Endodermal cell (in vitro differentiated cells): ENCODE measurements around the gene LGR6. TPM values are rescaled to one million over a fixed set of nuclear protein-coding genes. Genes with fewer than 3 reads are reported as not detected.

Source experiments
- DNase-seq: peaks from one replicate; pipeline ENCODE4 v3.0.0-alpha.2; 2017
- H3K27ac ChIP-seq: 2 replicates; pipeline ENCODE4 v1.5.1; 2013; ENCODE audit warnings: mild to moderate bottlenecking, low read depth, low read length, moderate library complexity
- H3K27me3 ChIP-seq: 2 replicates; pipeline ENCODE4 v1.6.1; 2013; ENCODE audit warnings: mild to moderate bottlenecking, low read length, moderate library complexity; ENCODE audit not compliant: insufficient read depth, control insufficient read depth, poor library complexity, severe bottlenecking
- H3K36me3 ChIP-seq: 2 replicates; pipeline ENCODE4 v1.7.0; 2013; ENCODE audit warnings: mild to moderate bottlenecking, low read length, moderate library complexity; ENCODE audit not compliant: control insufficient read depth, insufficient read depth
- H3K4me1 ChIP-seq: one replicate; pipeline ENCODE4 v1.7.0; 2013; ENCODE audit warnings: low read length; ENCODE audit not compliant: control insufficient read depth, insufficient read depth
- H3K4me3 ChIP-seq: 2 replicates; pipeline ENCODE4 v1.5.1; 2013; ENCODE audit warnings: mild to moderate bottlenecking, low read length, moderate library complexity
- H3K9ac ChIP-seq: 2 replicates; pipeline ENCODE4 v1.6.1; 2013; ENCODE audit warnings: mild to moderate bottlenecking, low read length, moderate library complexity; ENCODE audit not compliant: poor library complexity, severe bottlenecking; ENCODE audit errors: extremely low read depth
- H3K9me3 ChIP-seq: 2 replicates; pipeline ENCODE4 v1.6.1; 2013; ENCODE audit warnings: mild to moderate bottlenecking, low read length, moderate library complexity; ENCODE audit not compliant: control insufficient read depth
- H3K27ac Mint-ChIP-seq: 2 replicates; pipeline ENCODE4 v1.8.0; 2020; ENCODE audit warnings: mixed read lengths
- H3K27me3 Mint-ChIP-seq: 2 replicates; pipeline ENCODE4 v1.8.0; 2021; ENCODE audit warnings: mild to moderate bottlenecking, mixed read lengths; ENCODE audit not compliant: insufficient read depth
- H3K36me3 Mint-ChIP-seq: 2 replicates; pipeline ENCODE4 v1.8.0; 2020; ENCODE audit warnings: low read depth, mixed read lengths
- H3K4me1 Mint-ChIP-seq: 2 replicates; pipeline ENCODE4 v1.8.0; 2020; ENCODE audit warnings: mixed read lengths
- H3K4me3 Mint-ChIP-seq: 2 replicates; pipeline ENCODE4 v1.8.0; 2020; ENCODE audit warnings: mild to moderate bottlenecking, moderate library complexity, mixed read lengths
- H3K9me3 Mint-ChIP-seq: 2 replicates; pipeline ENCODE4 v1.8.0; 2020; ENCODE audit warnings: mild to moderate bottlenecking, mixed read lengths
- WGBS, 2 experiments: methylation state at CpG; one replicate each; pipeline versions ENCODE4 v1.1.5 to v1.1.7; 2013; ENCODE audit warnings: missing lambda C conversion rate in 2 of 2, mixed read lengths in 1 of 2; ENCODE audit not compliant: insufficient coverage in 1 of 2, insufficient read length in 1 of 2; 5-methylcytosine and 5-hydroxymethylcytosine counted together
- total RNA-seq, 2 donors: library from RNA; stranded (reverse); fragmentation: NEBNext Ultra II Directional in 1 of 2; extraction: Animal tissue kit (Norgen Biotek cat#: 25700) in 1 of 2; gene quantifications; 2 replicates in 1 of 2; 3 replicates in 1 of 2; pipeline ENCODE4 v1.2.1, GENCODE V29; 2021
- TF ChIP-seq, protein P1 (sequence below): fragments of 200-600 bp; sonication (generic); conservative IDR thresholded peaks from 2 replicates; pipeline ENCODE4 v1.5.0; 2021; ENCODE audit warnings: antibody characterized with exemption, mild to moderate bottlenecking

The LGR6 gene
- total RNA-seq, 2 donors from 2014 or later = 0.73 to 1.5 TPM

GRCh38 chr1:202249436-202249835, 55.8 kb downstream of the LGR6 start:
- Mint-ChIP-seq H3K4me3 (no peak overlapping the region), H3K4me1 (peaks cover 13% of the 10 kb centered on the region), H3K9me3 (no peaks in the 10 kb centered on the region), H3K36me3 (no peaks in the 10 kb centered on the region), H3K27me3 (peaks cover 1% of the 10 kb centered on the region), H3K27ac (no peak overlapping the region)
- peak; percentile 25 for DNase-seq
- WGBS, 2 experiments = 90 to 91% methylated on average over 5 to 6 of the region's 6 CpGs
- Histone ChIP-seq H3K9ac (no peak overlapping the region), H3K36me3 (no peaks in the 10 kb centered on the region), H3K27ac (no peak overlapping the region), H3K4me3 (no peak overlapping the region), H3K4me1 (peaks cover 3% of the 10 kb centered on the region), H3K9me3 (no peaks in the 10 kb centered on the region), H3K27me3 (no peaks in the 10 kb centered on the region)
- TF ChIP-seq, protein P1, sequence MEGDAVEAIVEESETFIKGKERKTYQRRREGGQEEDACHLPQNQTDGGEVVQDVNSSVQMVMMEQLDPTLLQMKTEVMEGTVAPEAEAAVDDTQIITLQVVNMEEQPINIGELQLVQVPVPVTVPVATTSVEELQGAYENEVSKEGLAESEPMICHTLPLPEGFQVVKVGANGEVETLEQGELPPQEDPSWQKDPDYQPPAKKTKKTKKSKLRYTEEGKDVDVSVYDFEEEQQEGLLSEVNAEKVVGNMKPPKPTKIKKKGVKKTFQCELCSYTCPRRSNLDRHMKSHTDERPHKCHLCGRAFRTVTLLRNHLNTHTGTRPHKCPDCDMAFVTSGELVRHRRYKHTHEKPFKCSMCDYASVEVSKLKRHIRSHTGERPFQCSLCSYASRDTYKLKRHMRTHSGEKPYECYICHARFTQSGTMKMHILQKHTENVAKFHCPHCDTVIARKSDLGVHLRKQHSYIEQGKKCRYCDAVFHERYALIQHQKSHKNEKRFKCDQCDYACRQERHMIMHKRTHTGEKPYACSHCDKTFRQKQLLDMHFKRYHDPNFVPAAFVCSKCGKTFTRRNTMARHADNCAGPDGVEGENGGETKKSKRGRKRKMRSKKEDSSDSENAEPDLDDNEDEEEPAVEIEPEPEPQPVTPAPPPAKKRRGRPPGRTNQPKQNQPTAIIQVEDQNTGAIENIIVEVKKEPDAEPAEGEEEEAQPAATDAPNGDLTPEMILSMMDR = no peak

- no peak overlapping the region for H3K27ac Mint-ChIP-seq
- Histone ChIP-seq H3K4me3 (no peak overlapping the region), H3K27me3 (no peaks in the 10 kb centered on the region), H3K36me3 (no peaks in the 10 kb centered on the region), H3K9me3 (no peaks in the 10 kb centered on the region), H3K4me1 (peaks cover 3% of the 10 kb centered on the region), H3K9ac (no peak overlapping the region), H3K27ac (no peak overlapping the region)
- H3K9me3 Mint-ChIP-seq = no peaks in the 10 kb centered on the region
- no peak overlapping the region for H3K4me3 Mint-ChIP-seq
- H3K36me3 Mint-ChIP-seq = no peaks in the 10 kb centered on the region
- peaks cover 13% of the 10 kb centered on the region for H3K4me1 Mint-ChIP-seq
- 82 to 83% methylated on average over 1 to 2 of the region's 2 CpGs for WGBS, 2 experiments
- TF ChIP-seq, protein P1 = no peak
- DNase-seq = no peak
- H3K27me3 Mint-ChIP-seq = peaks cover 1% of the 10 kb centered on the region
Measured at GRCh38 chr1:202249846-202250245, 56.2 kb downstream of the LGR6 start.

GRCh38 chr1:202250982-202251381, 57.4 kb downstream of the LGR6 start:
- Mint-ChIP-seq H3K27me3 (peaks cover 1% of the 10 kb centered on the region), H3K27ac (no peak overlapping the region), H3K36me3 (no peaks in the 10 kb centered on the region), H3K4me3 (no peak overlapping the region), H3K4me1 (peaks cover 13% of the 10 kb centered on the region), H3K9me3 (no peaks in the 10 kb centered on the region)
- no peak overlapping the region for H3K27ac ChIP-seq
- H3K9ac ChIP-seq = no peak overlapping the region
- no peaks in the 10 kb centered on the region for H3K36me3 ChIP-seq
- peak; percentile 27 for DNase-seq
- H3K4me3 ChIP-seq = no peak overlapping the region
- no peaks in the 10 kb centered on the region for H3K27me3 ChIP-seq
- 88% methylated on average over 9 to 10 of the region's 10 CpGs for WGBS, 2 experiments
- TF ChIP-seq, protein P1 = no peak
- peaks cover 3% of the 10 kb centered on the region for H3K4me1 ChIP-seq
- H3K9me3 ChIP-seq = no peaks in the 10 kb centered on the region
